BE2C (cell line): ENCODE results near the gene ECE1.

Experiments
- DNase-seq: peaks from one replicate; pipeline ENCODE4 v3.0.0-alpha.2; 2020
- H3K27me3 ChIP-seq: fragments of 250-450 bp; sonication (Bioruptor Pico); 2 replicates; pipeline ENCODE4 v1.5.1; 2020; ENCODE audit warnings: mild to moderate bottlenecking
- H3K36me3 ChIP-seq: fragments of 250-450 bp; sonication (Bioruptor Pico); 2 replicates; pipeline ENCODE4 v1.5.1; 2020; ENCODE audit warnings: mild to moderate bottlenecking
- H3K4me1 ChIP-seq: fragments of 250-450 bp; sonication (Bioruptor Pico); 2 replicates; pipeline ENCODE4 v1.5.1; 2020
- H3K4me3 ChIP-seq: 2 replicates; pipeline ENCODE4 v1.5.1; 2011; ENCODE audit warnings: low read depth, low read length
- H3K9me3 ChIP-seq: fragments of 250-450 bp; sonication (Bioruptor Pico); 2 replicates; pipeline ENCODE4 v1.5.1; 2020
- TF ChIP-seq, protein P1 (sequence below): IDR thresholded peaks from 2 replicates; pipeline ENCODE4 v1.5.1; 2012; ENCODE audit warnings: mild to moderate bottlenecking, low read depth, low read length

ECE1 gene

DNA sequence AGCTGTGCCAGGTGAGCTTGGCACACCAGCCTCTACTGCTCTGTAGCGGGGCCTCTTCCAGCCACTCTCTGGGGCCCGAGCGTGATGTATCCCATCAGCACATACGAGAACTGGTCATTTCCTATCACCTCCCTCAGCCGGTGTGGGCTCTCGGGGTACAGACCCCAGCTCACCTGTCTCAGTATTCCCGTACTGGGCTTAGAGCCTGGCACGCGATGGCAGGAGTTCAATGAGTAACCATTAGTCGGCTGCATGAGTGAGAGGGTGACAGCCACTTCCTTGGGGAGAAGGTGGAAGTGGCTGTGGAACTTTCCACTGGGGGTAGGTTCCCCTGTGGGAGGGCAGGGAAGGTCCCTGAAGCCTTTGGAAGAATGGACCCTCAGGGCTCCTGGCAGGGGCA lies 46.1 kb downstream of the ECE1 start:
- Histone ChIP-seq H3K9me3 (no peaks in the 10 kb centered on the region), H3K36me3 (peaks cover 9% of the 10 kb centered on the region), H3K4me3 (no peak overlapping the region), H3K4me1 (no peaks in the 10 kb centered on the region), H3K27me3 (no peaks in the 10 kb centered on the region)
- TF ChIP-seq, protein P1, sequence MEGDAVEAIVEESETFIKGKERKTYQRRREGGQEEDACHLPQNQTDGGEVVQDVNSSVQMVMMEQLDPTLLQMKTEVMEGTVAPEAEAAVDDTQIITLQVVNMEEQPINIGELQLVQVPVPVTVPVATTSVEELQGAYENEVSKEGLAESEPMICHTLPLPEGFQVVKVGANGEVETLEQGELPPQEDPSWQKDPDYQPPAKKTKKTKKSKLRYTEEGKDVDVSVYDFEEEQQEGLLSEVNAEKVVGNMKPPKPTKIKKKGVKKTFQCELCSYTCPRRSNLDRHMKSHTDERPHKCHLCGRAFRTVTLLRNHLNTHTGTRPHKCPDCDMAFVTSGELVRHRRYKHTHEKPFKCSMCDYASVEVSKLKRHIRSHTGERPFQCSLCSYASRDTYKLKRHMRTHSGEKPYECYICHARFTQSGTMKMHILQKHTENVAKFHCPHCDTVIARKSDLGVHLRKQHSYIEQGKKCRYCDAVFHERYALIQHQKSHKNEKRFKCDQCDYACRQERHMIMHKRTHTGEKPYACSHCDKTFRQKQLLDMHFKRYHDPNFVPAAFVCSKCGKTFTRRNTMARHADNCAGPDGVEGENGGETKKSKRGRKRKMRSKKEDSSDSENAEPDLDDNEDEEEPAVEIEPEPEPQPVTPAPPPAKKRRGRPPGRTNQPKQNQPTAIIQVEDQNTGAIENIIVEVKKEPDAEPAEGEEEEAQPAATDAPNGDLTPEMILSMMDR, result no peak
- DNase-seq, result no peak

DNA sequence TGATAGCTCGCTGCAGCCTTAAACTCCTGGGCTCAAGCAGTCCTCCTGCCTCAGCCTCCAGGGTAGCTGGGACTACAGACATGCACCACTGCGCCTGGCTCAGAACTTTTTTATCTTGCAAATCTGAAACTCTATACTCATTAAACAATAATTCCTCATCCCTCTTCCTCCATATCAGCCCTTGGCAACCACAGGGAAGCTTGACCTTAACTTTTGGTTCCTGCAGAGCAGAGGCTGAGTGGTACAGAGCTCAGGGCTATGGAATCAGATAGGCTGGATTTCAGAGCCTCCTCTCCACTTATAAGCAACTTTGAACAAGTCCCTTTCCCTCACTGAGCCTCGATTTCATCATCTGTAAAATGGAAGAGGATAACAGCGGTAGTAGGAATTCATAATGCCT lies 47.4 kb downstream of the ECE1 start:
- H3K27me3 ChIP-seq, result no peaks in the 10 kb centered on the region
- DNase-seq, result no peak
- H3K36me3 ChIP-seq, result peaks cover 9% of the 10 kb centered on the region
- no peaks in the 10 kb centered on the region for H3K4me1 ChIP-seq
- TF ChIP-seq, protein P1, result no peak
- no peak overlapping the region for H3K4me3 ChIP-seq
- H3K9me3 ChIP-seq, result no peaks in the 10 kb centered on the region

DNA sequence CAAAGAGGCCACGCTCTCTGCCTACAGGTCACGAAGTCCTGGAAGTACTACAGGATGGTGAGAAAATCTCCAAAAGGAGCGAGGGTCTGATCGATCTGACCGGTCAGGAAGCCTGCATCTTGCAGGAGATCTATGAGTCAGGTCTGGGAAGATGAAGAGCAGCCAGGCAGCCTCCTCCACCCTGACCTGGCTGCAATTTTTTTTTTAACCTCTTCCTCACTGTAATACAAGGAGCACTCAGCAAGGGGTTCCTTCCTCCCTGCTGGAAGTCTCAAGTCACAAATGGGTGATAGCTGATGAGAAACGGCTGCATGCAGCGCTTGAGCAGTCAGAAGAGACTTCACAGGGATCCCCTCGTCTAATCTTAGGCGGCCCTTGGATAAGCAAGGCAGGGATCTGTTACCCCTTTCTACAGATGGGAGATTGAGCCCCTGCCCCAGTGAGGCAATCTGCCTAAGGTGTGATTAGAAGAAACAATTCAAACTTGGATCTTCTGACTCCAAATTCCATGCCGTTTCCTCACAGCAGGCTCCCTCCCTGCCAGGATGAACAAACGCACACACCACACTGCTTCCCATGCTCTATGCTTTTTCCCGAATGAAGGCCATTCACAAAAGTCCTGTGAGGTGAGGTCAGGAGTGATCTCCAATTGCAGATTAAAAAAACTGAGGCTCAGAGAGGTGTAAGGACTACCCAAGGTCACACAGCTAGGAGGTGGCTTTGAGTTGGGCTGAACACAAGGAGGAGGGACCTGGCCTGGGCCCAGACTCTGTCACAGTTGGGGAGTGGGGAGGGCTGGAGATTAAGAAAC lies 48.3 kb downstream of the ECE1 start:
- no peaks in the 10 kb centered on the region for H3K9me3 ChIP-seq
- TF ChIP-seq, protein P1, result no peak
- peaks cover 9% of the 10 kb centered on the region for H3K36me3 ChIP-seq
- H3K4me1 ChIP-seq, result no peaks in the 10 kb centered on the region
- no peak overlapping the region for H3K4me3 ChIP-seq
- no peaks in the 10 kb centered on the region for H3K27me3 ChIP-seq
- DNase-seq, result no peak

DNA sequence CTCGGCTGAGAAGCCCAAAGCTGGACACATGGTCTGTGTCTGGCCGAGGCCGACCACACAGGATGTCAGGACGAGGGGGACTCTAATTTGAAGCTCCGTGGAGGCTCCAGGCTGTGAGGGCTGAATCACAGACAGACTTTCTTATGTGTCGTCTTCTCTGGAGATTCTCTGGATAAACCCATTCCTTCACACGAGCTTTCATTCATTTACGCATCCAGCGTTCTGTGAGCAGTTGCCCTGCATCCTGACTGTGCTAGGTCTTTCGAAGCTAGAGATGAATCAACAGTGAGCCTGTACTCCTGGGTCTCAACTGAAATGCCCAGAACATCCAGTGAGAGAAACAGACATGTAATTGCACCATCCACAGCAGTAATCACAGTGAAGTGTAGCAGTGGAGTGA lies 49.6 kb downstream of the ECE1 start:
- peaks cover 11% of the 10 kb centered on the region for H3K36me3 ChIP-seq
- TF ChIP-seq, protein P1, result no peak
- no peaks in the 10 kb centered on the region for H3K9me3 ChIP-seq
- DNase-seq, result no peak
- no peaks in the 10 kb centered on the region for H3K27me3 ChIP-seq
- H3K4me1 ChIP-seq, result no peaks in the 10 kb centered on the region
- no peak overlapping the region for H3K4me3 ChIP-seq

DNA sequence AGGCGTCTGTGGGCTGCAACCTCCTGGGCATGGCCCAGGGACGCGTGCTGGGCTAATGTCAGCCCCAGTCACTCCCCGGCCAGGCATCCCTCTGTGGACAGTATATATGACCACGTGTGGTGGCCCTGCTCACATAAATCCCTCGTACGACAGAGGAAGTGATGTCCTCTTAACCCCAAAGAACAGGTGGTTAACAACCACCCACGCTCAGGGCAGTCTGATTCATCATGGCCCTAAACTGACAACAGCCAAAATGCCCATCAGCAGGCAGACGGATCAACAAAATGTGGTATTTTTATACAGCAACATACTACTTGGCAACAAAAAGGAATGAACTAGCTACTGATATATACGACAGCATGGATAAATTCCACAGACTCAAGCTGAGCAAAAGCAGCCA lies 51.0 kb downstream of the ECE1 start:
- Histone ChIP-seq H3K36me3 (peaks cover 5% of the 10 kb centered on the region; the same call in 1 of the 2 replicates), H3K4me3 (no peak overlapping the region), H3K9me3 (no peaks in the 10 kb centered on the region), H3K4me1 (no peaks in the 10 kb centered on the region), H3K27me3 (no peaks in the 10 kb centered on the region)
- DNase-seq, result no peak
- TF ChIP-seq, protein P1, result no peak

DNA sequence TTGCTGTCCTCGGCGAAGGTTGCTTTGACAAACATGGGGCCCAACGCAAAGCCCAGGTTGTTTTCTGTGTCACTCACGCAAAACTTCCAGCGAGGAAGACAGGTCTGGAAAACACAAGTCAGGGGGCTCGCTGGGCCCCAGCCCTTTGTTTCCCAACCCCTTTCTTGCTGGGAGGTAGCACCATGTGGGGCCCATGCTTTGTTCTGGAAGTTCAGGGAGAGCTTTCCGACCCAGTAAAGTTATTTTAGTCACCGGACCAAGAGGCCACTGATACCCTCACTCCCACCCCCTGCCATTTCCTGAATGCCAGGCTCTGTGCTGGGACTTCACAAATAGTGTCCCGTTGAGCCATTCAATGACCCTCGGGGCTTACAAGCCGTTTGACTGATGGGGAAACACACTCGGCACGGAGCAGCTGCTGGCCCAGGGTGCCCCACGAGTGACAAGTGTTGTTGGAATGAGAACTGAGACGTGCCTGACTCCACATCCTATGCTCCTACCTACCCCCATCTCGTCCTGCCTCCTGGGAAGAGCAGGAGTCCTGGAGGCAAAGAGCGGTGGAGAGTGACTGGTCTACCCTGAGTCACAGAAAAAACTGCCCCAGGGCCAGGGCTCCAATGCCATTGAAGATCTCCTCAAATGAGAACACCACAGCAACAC lies 52.0 kb downstream of the ECE1 start:
- Histone ChIP-seq H3K27me3 (no peaks in the 10 kb centered on the region), H3K9me3 (no peaks in the 10 kb centered on the region), H3K36me3 (peaks cover 5% of the 10 kb centered on the region; the same call in 1 of the 2 replicates), H3K4me1 (no peaks in the 10 kb centered on the region), H3K4me3 (no peak overlapping the region)
- TF ChIP-seq, protein P1, result no peak
- DNase-seq, result no peak
